T follicular helper cell (primary cell): ENCODE data around the gene ABCB9.
"Not testable (repeated sequence)": the region's sequence is repeated elsewhere in the genome, so short reads cannot be mapped to it uniquely, and the experiment has no call there.

Experiments
- DNase-seq: peaks from one replicate; pipeline ENCODE4 v3.0.0-alpha.2; 2020; ENCODE audit warnings: low read depth
- total RNA-seq, 2 experiments: gene quantifications; one replicate each; lab custom pipeline; 2026; lab: John Stamatoyannopoulos, UW

Gene ABCB9
- total RNA-seq = 2.3 to 10.4 reads per million in 2 experiments

DNA sequence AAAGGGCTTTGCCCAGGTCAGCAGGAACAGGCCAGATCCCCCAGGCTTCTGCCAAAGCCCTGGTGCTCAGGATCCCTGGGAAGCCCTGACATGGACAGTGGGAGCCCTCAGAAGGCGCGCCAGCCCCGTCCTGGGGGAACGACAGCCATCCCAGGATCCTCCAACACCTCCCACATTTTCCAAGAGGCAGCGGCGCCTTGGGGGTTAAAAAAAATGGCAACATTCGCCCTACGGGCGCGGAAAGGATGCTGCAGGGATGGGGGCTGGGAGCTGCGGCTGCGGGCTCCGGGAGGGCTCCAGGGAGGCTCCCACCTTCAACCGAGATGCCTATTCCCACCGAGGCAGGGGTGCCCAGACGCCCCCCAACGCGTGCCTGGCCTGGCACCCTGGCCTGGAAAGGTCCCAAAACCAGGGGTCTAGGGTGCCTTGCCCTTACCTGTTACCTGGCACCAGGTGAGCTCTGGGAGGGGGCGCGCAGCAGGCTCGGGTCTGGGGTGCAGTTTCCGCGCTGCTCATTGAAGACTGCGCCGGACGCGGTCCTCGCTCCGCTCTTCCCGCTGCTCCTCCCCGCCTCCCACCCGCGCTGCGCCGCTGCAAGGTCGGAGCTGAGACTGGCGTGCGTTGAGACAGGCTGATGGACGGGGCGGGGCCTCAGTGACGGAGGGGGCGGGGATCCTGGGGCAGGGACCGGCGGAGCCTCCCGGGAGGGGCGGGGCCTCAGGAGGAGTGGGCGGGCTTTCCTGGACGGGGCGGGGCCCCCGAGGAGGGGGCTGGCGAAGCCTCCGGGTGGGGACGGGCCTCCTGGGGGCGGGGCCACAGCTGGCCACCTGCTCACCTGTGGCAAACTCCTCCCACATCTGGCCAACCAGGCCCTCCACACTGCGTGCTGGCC is at the start of gene ABCB9:
Gene ABCB9 (minus strand): TSS at position 613 of the 892 bp plus-strand sequence. CDS start 6,228 bp downstream, outside the sequence.
- peak; percentile 94 for DNase-seq

DNA sequence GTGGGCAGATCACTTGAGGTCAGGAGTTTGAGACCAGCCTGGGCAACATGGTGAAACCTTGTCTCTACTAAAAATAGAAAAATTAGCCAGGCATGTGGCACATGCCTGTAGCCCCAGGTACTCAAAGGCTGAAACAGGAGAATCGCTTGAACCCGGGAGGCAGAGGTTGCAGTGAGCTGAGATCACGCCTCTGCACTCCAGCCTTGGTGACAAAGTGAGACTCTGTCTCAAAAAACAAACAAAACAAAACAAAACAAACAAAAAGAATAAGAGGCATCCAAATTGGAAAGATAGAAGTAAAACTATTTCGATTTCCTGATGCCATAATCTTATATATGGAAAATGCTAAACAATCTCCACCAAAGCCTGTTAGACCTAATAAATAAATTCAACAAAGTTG is 48.2 kb upstream of the ABCB9 start:
- not testable (repeated sequence) for DNase-seq

DNA sequence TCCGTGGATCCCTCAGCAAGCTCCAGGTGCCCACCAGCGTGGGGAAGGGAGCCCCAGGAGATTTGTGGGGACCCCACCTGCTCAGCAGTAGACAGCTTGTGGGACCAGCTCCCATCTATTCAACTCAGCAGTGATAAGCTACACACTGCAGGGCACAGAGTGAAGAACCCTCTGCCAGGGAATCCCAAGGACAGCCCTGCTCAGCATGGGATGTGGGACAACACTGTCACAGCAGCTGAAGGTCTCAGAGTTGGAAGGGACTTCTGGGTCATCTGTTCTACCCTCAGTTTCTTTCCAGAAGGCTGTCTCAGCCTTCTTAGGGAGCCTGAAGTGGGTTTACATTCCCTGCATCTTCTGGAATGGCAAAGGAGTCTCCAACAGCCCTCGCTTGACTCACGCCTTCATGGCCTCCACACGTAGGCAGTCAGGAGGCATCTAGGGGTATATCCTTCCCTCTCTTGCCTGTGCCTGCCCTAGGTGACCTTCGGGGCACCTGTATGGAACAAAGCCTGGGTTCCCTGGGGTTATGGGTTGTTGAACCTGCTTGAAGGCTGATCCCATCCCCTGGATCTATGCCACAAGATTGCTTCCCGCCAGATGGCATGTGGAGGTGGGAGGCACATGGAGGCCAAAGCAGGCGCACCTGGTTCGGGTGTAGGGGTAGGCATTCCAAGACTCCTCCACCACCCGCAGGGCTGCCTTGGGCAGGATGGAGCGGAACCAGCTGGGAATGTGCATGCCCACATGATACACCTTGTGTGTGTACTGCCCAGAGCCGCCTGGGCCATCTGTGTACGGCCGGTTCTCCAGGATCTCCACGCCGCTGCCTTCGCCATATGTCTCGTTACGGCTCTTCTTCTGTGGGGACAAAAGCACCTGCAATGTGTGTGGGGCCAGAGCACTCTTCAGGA is 47.2 kb upstream of the ABCB9 start:
- no peak for DNase-seq

DNA sequence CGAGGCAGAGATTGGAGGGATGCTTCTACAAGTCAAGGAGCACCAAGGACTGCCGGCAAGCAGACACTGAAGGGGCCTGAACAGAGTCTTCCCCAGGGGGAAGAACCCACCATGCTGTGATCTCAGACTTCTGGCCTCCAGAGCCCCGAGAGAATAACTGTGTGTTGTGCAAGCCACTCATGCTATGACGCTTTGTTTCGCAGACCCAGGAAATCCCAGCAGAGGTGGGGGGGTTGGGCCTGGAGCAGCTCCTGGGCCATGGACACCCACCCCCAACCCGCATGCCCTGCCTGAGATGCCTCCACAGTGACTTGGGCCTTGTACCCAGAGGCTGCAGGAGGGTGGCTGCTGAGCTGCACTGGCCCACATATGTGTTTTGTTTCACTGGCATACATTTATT is 45.4 kb upstream of the ABCB9 start:
- DNase-seq = no peak

DNA sequence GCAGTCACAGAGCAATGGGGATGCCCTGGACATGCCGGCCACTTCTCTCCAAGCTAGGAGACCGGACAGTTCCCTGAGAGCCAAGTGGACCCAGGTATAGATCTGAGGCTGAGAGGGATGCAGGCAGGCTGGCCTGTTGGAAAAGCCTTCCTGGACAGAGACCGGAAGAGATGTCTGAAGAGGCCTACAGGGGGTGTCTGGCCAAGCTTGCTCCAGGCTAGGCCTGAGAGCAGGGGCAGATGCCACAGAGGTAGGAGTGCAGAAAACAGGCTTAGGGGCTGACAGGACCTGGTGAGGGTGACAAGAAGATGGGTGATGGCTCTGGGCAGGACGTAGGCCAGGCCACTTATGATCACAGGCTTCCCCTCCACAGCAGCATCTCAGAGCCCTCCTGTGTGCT is 44.4 kb upstream of the ABCB9 start:
- no peak for DNase-seq

DNA sequence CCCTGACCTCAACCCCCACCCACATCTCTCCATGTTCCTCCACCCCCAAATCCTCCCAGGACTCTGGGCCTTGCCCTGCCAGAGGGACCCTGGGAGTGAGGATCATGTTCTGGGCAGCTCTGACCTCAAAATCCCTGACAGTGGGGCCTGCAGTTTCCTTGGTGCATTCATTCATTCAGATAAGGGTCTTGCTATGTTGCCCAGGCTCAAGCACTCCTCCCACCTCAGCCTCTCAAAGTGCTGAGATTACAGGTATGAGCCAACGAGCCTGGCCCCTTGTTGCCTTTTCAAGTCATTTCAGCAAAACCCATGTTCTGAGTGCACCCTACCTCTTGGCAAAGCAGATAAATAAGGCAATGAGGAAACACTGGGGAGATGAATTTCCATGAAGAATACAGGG is 43.8 kb upstream of the ABCB9 start:
- no peak for DNase-seq

DNA sequence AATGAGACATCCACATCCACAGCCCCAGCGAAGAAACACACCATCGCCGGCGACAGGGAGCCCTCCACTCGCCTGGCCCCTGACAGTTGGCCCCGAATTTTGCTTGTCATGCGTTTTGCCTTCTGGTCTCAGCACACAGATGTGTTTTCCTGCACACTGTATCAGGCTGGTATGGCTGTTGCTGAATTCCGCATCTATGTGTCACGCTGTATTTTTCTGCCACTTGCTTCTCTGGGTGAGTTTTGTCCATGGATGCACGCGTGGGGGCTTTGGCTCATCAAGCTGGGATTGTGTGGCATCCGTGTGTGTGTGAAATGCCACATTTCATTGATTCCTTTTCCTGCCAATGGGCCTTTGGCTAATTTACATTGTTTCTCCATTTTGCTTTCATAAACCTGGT is 40.7 kb upstream of the ABCB9 start:
- no peak for DNase-seq

DNA sequence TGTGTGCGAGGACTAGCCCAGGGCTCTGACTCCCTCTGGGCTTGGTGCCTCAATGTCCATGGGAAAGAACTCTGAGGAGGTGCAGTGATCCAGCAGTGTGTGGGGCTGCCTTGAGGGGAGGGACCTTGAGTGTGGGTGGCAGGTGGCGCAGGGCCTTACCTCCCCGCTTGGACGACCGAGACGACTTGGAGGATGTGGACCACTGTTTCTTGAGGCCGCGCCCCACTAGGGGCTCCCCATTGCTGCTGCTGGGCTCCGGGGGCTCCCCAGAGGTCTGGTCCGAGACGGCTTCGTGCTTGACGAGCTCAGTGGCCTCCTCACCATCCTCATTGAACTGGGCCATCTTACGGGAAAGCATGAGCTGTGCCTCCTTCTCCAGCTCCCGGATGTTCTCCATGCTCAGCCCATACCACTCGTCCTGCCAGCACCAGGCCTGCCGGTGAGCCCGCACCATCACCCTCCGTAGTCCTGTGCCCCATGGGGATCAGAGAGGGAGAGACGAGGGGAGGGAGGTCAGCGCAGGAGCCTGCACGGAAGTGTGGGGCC is 38.9 kb upstream of the ABCB9 start:
- no peak for DNase-seq

DNA sequence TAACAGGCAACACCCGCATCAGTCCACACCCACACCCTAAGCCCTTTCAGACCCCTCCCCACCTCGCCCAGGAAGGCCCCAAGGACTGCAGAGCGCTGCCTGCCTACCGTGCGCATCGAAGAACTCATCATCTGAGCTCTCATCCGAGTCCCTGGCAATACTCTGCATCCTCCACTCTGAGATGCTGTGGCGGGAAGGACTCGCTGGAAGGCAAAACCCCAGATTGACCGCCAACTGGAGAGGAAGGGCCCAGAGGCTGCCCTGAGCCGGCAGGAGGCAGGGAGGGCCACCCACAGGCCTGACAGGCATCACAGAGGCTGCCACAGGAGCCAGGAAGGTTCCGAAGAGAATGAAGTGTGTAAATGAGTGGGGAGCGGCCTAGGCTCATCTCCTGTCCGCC is 38.0 kb upstream of the ABCB9 start:
- no peak for DNase-seq

DNA sequence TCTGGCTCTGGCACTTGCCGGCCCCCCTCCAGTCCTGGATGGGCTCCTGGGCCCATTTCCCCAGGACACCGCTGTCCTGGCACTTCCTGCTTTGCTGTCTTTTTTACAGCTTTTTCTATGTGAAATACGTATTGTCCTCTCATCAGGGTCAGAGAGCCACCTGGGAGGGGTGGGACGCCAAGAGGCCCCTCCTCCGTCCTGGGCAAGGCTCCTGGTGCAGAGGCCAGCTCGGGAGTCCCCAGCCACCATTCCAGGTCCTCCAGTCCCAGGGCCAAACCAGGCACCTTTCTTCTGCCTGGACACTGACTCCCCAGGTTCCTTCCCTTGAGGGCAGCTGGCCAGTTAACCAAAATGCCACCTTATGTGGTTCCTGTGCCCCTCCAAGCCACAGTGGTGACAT is 37.0 kb upstream of the ABCB9 start:
- DNase-seq = no peak

DNA sequence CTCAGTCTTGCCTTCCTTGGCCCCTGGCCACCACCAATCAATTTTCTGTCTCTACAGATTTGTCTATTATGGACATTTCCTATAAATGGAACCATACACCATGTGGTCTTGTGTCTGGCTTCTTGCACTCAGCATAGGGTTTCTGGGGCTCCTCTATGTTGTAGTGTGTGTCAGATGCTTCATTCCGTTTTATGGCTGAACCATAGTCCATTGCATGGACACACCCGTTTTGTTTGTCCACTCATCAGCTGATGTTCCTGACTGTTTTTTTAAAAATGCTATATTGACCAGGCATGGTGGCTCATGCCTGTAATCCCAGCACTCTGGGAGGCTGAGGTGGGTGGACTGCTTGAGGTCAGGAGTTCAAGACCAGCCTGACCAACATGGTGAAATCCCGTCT is 35.2 kb upstream of the ABCB9 start:
- DNase-seq = no peak

DNA sequence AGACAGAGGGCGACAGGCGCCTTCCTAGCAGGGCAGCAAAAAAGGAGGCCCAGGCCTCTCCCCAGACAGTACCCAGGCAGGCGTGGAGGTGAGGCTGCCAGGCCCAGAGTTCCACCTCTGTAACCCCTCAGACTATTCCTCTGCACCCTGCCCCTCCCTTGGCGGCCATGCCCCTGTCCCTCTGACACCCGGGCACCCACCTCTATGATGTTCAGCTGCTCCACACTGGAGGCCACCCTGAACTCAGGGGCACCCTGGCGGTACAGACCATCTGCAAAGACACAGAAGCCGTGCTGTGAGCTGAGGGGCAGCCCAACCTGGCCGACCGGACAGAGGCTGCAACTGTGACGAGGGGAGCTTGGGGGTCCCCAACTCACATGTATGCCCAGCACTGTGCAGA is 34.3 kb upstream of the ABCB9 start:
- no peak for DNase-seq

DNA sequence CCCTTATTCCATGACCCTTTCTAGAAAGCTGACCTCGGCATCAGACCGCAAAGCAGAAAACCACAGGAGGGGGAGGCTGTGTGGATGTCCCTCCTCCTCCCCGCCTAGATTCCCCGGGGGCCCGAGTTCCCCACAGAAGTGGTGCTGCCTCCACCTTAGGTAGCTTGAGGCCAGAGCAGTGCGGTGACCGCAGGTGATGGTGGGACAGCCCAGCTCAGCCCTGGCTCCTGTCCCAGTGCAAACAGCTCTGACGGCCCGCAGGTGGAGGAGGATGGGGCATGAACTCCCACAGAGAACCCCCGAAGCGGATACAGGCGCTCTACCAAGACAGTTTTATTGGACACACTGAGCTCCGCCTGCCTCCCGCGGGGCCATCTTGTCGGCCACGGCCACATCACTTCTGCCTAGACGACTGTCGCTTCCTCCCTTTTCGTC is 33.7 kb upstream of the ABCB9 start:
- DNase-seq = no peak

DNA sequence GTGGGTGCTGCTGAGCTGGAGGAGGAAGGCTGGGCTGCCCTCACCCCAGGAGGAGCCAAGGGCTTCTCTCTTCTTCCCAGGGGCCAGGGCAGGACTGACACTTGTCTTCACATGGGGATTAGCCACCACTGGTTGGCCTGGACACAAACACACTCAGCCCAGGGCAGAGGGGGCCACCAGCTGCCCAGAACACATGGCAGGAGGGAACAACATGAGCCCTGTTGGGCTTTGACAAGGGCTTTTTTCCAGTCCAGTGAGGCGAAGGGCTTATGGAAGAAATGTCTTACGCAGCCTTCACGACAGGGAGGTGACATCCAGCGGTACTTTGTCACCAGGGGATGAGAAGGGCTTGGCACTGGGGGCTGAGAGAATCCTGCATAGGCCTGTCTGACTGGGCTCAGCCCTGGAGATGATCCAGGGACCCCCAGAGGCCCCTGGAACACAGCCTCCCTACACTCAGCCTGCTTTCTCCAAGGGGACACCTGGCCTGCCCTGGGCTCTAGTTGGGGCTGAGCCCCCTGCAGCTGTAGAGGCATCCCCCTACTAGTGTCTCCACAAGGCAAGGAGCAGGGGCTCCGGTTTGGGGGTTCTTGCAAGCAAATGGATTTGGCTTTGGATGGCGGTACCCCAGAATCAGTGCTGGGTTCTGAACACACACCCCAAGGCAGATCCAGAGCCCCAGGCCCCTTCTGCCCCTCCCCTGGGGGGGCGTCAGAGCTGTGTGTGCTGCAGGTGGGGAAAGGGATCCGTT is 33.1 kb upstream of the ABCB9 start:
- no peak for DNase-seq

DNA sequence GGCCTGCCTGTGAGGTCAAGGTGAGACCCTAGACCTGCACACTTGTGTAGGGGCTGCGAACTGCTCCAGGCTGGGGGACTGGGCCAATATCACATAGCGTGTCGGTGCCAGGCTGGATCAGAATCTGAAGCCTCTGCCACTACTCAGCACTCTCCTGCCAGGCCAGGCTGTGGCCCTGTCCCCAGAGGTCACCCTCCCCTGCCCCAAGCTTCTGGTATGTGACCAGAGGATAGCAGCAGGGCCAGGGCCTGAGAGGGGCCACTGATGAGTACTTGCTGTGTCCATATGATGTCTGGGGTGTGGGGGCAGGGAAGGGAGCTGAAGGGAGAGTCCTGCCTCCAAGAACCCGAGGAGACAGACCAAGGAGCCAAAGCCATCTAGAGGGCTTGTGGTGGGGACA is 32.1 kb upstream of the ABCB9 start:
- no peak for DNase-seq

DNA sequence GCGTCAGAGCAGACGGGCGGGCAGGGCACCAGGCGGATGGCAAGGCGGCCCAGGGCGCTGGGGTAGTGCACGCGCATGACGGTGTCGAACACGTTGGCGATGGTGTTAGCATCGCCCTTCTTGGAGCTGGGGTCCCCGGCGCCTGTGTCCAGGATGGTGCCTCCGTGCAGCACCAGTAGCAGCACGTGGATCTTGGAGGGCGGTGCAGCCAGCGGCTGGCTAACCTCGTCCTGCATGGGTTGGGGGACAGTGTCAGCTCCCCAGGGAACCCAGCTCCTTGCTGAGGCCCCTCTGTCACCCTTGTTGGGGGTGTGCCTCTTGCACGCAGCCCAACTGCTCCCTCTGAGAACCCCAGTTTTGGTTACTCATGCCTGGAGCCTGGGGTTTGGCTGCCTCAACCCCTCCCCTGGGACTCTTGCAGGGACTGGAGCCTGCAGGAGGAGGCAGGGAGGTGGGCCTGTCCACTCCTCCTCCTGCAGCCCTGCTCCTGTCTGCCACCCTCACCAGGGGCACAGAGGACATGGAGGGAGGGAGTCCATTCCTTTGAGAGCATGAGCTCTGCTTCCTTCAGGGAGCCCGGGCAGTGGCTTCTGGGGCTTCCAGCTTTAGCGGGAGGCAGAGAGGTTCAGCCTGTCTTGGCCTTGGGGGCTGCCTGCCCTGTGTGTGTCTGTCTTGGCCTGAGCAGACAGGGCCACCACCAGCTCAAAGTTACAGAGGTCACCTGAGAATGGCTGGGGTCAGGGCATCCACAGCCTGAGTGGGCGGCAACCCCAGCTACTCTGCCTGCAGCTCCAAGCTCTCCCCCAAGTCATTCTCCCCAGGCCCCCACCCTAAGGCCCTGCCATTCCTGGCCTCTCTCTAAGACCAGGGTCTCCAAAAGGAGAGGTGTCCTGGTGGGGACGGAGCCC is 31.3 kb upstream of the ABCB9 start:
- no peak for DNase-seq

DNA sequence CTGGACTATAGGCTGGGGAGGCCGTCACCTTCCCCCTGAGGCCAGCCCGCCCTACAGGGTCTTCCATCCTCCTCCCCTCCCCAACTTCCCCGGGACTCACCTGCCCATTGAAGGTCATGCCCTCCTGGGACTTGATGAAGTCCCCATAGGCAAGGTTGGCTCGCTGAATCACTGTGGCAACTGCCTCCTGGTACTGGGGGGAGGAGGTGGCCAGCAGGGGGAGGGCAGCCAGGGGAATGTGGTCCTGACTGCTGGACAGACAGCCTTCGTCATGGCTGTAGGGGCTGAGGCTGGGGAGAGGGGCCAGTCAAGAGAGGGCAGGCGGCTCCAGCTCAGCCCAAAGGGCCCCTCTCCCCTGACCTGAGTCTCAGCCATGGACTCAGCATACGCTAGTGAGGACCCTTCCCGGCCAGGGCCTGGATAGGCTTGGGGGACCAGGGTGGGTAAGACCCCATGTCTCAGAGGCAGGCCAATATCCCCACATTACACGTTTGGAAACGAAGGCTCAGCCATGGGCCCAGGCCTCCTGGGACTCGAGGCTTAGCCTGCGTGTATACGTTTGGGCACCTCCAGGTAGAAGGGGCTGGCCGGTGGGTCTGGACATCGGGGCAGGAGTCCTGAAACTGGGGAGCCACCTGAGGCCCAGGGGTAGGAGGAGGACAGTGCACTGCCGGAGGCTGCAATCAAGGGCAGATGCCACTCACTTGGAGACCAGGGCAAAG is 30.5 kb upstream of the ABCB9 start:
- no peak for DNase-seq

DNA sequence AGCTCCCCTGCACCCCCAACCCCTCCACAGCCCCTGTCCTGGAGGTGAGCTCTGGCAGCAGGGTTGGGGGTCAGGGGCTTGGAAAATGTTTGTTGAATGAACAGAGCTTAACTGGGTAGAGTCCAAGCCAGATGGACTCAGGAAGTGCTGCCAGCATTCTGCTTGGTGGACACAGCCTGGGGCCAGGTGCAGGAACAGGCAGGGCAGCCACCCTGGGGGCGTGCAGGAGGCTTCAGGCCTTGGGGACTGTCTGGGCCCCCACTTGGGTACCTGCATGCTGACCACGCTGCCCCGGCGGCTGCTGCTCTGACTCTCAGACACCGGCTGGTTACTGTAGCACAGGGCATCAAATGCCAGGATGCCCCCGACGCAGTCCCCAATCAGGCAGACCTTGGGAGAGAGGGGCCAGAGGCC is 29.9 kb upstream of the ABCB9 start:
- no peak for DNase-seq

DNA sequence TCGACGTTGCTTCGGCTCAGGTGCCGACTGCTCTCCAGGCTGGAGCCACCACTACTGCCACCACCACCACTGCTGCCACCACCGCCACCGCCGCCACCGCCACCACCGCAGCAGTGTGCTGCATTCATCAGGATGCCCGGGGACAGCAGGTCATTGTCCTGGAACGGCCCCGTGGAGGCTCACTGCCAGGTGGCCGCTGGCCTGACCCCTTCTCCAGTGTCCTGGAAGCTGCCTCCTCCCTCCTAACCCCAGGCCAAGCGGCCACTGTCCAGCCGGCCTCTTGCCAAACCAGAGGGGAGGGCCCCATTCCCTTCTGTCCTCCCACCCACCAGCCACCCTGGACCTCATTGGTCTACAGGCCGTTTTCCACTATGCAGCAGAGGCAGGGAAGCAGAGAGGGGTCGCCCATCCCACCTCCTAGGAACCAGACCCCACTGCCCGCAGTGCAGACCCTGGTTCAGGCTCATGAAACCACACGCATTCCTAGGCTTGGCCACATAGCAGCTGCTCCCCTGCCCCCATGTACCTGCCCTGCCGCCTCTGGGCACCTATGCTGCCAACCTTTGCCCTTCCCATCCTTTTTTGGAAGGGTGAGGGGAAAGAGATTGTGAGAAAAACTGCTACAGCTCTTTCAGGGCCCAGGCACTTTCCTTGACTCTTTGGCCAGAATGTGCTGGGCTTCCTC is 29.4 kb upstream of the ABCB9 start:
- DNase-seq = no peak
